GM12874 (cell line): ENCODE results near the gene LRIG1.

Experiments
- CTCF ChIP-seq: IDR thresholded peaks from 2 replicates; pipeline ENCODE4 v1.5.1; 2011; ENCODE audit warnings: low read depth, mild to moderate bottlenecking, control low read depth, low read length, moderate library complexity; ENCODE audit not compliant: insufficient read depth

LRIG1 gene

GRCh38 chr3:66500576-66501482 is at the start of gene LRIG1:
TSS of gene LRIG1 (minus strand) at chr3:66501022. CDS start at chr3:66500407, 615 bp downstream.
- TF ChIP-seq CTCF: no peak; the same call in 1 of the 2 replicates

- no peak for TF ChIP-seq CTCF
Observed at GRCh38 chr3:66544619-66545429, 44.0 kb upstream of the LRIG1 start.

- no peak for TF ChIP-seq CTCF
Observed at GRCh38 chr3:66542153-66542552, 41.3 kb upstream of the LRIG1 start.

GRCh38 chr3:66539466-66539989 is 38.7 kb upstream of the LRIG1 start:
- TF ChIP-seq CTCF: no peak

GRCh38 chr3:66538390-66538789 is 37.6 kb upstream of the LRIG1 start:
- TF ChIP-seq CTCF: no peak

GRCh38 chr3:66537735-66538134 is 36.9 kb upstream of the LRIG1 start:
- no peak for TF ChIP-seq CTCF

GRCh38 chr3:66536791-66537190 is 36.0 kb upstream of the LRIG1 start:
- no peak for TF ChIP-seq CTCF
